GM19438 (cell line): Measurements from ENCODE around the gene NEK9.
A peak's percentile ranks its signal among the peaks of the same experiment; 100 is the strongest.

Experiments used
- ATAC-seq: cut with Tn5 transposase; IDR thresholded peaks from one replicate; pipeline ENCODE4 v1.9.1; 2021; ENCODE audit warnings: low read depth; ENCODE audit not compliant: unreplicated experiment

Gene NEK9

DNA sequence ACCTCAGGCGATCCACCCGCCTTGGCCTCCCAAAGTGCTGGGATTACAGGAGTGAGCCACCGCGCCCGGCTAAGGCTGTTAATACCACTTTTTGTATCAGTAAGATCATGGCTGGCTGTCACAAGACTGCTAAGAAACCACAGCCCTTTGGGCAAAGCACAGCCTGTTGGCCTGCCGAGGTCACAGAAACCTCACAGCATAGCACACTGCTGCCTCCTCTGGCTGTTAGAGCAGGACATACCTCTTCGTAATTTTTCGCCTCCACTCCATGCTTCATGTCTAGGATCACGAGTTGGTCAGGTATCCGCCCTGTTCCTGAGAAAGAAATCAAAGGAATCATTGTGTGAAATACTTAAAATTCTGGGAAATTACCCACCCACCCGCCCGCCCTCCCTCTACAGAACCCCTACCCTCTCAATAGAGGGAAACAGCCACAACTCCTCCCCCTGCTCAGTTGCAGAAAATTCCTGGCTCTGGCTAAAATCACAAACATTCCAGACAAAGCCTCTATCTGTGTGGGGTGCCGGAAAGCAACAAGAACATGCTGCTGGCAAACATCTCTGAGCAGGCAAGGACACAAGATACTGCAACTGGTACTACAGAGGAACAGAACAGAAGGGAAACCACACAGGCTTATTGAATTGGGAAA lies 20.7 kb upstream of the NEK9 start:
- ATAC-seq: no peak

DNA sequence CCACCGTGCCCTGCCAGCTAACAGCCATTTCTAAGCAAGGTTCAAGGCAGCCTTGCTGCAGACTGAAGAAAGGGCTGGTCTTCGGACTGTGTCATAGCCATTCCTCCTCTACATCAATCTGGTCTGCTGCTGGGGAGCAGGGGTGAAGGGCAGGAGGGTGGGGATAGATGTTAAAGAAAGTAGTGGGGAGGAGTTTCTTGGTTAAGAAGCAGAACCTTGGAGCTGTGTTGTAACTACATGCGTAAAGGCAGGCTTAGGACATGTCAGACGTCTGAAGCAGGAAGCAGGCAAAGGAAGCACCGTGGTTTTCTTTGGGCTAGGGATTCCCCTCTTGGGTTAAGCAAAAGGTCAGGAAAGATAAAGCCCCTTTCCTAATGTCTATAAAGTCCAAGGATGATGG lies 18.1 kb upstream of the NEK9 start:
- no peak for ATAC-seq

DNA sequence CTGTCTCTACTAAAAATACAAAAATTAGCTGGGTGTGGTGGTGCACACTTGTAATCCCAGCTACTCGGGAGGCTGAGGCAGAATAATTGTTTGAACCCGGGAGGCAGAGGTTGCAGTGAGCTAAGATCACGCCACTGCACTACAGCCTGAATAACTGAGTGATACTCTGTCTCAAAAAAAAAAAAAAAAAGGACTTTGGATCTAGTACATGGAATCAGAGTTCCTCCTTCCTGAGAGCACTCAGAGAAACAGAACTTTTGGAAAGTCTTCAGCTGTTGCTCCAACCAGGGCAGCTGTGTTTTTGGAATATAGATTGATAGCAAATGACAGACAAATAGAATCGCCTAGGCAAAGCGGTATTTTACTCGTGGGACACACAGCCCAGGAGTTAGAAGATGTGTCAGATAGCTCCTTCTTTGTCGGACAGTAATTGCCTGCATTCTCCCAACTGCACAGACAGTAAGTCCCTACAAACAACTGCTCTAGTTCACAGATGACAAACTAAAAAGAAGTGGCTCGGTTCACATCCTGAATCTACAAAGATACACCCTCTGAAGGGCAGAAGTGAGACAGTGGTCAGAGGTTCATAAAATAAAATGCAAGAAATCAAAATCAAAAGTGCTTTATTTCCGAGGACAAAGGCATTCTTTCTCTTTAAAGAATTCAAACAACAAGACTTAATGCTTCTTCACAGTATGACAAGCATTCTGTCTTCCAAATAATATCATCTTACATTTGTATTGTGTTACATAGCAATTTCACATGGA lies 17.1 kb upstream of the NEK9 start:
- no peak for ATAC-seq

DNA sequence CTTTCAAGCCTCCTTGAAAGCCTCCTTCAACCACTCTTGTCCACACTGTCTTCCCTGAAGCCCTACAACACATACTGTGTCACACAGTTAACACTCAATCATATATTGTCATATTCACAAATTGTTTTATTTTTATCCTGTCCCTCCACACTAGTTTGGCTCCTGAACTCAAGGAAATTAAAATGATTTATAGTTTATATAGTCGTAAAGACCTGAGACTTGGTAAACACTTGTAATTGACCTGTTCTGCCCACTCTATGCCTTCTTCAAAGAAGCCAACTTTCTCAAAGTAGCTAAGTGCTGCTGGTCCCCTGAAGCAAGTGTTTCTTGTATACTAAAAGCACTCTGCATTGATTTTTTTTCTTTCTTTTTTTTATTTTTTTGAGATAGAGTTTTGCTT lies 15.6 kb upstream of the NEK9 start:
- ATAC-seq: no peak

DNA sequence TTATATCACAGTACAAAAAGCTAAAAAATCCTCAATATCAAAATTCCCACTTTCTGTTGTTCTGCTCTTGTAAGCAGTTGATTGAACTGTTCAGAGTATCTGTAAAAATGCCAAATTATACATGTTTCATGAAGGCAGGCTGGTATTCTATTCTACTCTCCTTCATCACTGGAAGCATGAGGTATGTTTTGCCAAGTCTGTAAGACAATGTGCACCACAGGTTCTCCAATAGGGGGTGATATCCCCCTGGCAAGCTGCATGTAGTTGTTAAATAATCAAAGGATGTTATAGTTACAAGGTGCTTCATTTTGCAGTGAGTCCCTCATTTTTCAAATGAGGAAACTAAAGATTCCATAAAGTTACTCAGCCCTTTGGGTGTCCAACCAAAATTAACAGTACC lies 15.1 kb upstream of the NEK9 start:
- no peak for ATAC-seq

GRCh38 chr14:75141062-75141461 lies 14.2 kb upstream of the NEK9 start:
- ATAC-seq: no peak

- no peak for ATAC-seq
These were observed 13.8 kb upstream of the NEK9 start for GRCh38 chr14:75140620-75141019.

DNA sequence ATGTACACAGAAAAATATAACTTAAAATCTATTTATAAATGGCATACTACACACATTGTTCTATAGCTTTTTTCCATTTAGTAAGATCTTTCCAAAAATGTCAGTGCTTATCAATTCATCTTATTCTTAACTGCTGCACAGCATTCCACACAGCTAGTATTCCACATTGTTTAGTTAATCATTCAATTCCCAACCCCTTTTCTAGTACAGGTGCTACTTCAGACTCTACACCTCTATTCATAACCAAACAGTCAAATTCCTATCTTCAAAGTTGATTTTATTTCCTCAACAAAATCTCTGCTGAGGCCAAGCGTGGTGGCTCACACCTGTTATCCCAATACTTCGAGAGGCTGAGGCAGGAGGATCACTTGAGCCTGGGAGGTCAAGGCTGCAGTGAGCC lies 12.3 kb upstream of the NEK9 start:
- no peak for ATAC-seq

DNA sequence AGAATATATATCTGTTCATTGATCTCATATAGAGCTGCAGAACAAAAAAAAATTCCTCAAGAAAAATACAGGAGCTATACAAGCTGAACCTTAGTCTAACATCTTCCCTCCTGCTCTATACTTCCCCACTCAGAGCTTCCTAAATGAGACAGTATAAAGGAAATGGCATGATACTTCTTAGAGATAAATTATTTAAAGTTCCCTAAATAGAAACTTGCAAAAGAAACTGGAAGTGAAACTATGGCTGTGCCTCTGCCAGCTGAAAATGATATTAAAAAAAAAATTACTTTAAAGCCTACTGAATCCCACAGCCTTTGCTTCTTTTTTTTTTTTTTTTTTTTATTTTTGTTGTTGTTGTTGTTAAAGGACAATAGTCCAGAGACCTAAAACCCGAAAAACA lies 11.6 kb upstream of the NEK9 start:
- ATAC-seq: no peak

GRCh38 chr14:75134644-75135043 lies 7.8 kb upstream of the NEK9 start:
- ATAC-seq: no peak

GRCh38 chr14:75133597-75133996 lies 6.7 kb upstream of the NEK9 start:
- no peak for ATAC-seq

DNA sequence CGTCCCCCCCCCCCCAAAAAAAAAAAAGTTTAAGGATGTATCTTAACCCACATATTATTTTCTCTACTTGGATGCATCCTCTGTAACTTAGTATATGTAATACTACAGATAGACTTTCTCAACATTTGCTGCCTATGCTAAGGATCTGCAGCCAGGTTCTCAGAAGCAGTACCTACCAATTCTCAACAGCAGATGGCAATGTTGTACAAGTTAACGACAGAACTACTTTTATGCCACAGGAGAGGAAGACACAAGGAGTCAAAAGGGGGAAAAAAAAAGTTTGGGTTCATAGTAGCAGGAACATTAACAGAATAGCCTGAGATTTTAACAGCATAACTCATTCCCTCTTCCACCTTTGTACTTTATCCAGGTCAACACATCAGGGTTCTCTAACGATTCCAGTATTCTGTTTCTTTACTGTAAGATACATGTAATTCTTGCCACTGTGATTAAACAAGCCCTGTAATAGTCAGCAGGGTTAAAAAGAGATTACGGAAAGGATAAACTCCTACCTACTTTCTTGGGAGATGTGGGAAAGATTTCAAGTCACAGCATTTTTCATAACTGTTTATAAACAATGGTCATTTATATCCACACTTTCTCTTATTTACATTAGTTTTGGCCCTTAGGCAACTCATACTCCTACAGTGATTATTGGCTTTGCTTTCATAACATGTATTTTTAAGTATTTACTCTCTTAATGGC lies 5.7 kb upstream of the NEK9 start:
- ATAC-seq: no peak

- no peak for ATAC-seq
These were observed 1.7 kb upstream of the NEK9 start for GRCh38 chr14:75128596-75128990.

DNA sequence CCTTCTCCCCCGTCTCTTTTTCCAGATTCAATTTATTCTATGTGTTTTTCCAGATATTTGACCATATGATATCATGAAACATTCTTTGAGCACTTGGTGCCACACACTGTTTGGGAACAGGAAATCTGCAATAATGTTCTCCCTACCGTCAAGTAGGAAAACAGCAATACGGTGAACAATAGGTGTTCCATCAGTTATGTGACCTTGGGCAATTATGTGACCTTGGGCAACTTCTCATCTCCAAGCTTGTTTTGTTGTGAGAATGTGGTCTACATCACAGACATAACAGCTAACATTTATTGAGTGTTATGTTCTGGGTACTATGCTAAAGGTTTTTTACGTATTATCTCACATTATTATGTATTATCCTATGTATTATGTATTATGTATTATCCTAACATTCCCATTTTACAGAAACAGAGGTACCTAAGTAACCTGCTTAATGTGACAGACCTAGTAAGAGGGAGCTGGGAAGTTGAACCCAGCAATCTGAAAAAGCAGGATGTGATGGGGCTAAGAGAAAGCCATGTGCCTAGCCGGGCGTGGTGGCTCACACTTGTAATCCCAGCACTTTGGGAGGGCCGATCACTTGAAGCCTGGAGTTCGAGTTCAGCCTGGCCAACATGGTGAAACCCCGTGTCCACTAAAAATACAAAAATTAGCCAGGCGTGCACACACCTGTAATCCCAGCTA lies 1.2 kb upstream of the NEK9 start:
- no peak for ATAC-seq

GRCh38 chr14:75127474-75127820 lies 599 bp upstream of the NEK9 start:
- ATAC-seq: peak; percentile 4

DNA sequence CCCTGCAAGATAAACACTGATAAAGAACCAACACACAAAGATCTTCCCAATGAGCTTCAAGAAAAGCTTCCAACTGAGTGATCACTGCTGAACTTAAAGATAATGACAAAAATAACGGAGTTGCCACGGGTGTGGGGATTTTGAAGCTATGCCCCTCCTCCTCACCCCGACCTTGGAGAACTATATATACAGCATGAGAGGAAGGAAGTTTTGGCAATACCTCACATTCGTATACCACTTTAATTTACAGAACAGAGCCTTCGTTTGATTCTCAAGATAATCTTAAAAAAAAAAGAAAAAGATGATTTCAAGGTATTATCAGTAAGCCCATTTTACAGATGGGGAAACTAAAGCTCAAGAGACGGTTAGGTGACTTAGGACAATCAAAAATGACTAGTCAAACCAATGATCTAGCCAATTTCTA lies 715 bp downstream of the NEK9 start:
- no peak for ATAC-seq

- ATAC-seq: no peak
These were observed 1.2 kb downstream of the NEK9 start for GRCh38 chr14:75125617-75126016.

GRCh38 chr14:75123991-75124390 lies 2.9 kb downstream of the NEK9 start:
- ATAC-seq: no peak

DNA sequence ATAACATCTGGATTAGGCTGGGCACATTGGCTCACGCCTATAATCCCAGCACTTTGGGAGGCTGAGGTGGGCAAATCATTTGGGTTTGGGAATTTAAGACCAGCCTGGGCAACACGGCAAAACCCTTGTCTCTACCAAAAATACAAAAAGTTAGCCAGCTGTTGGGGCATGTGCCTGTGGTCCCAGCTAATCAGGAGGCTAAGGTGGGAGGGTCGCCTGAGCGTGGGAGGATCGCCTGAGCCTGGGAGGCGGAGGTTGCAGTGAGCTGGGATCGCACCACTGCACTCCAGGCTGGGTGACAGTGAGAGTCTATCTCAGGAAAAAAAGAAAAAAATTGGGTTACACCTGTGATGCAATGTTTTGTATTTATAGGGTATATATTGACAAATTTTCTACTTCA lies 5.3 kb downstream of the NEK9 start:
- ATAC-seq: no peak

- no peak for ATAC-seq
These were observed 6.1 kb downstream of the NEK9 start for GRCh38 chr14:75120541-75121291.

GRCh38 chr14:75119056-75119455 lies 7.8 kb downstream of the NEK9 start:
- ATAC-seq: no peak
